Measurements from ENCODE around the gene ISG20. TPM values are rescaled to one million over a fixed set of nuclear protein-coding genes. Genes with fewer than 3 reads are reported as not detected.

Gene ISG20
- polyA plus RNA-seq, 1 donor (not counting 4 experiments of a cell fraction or from before 2014, with no cell fraction given), result 8.9 TPM

DNA sequence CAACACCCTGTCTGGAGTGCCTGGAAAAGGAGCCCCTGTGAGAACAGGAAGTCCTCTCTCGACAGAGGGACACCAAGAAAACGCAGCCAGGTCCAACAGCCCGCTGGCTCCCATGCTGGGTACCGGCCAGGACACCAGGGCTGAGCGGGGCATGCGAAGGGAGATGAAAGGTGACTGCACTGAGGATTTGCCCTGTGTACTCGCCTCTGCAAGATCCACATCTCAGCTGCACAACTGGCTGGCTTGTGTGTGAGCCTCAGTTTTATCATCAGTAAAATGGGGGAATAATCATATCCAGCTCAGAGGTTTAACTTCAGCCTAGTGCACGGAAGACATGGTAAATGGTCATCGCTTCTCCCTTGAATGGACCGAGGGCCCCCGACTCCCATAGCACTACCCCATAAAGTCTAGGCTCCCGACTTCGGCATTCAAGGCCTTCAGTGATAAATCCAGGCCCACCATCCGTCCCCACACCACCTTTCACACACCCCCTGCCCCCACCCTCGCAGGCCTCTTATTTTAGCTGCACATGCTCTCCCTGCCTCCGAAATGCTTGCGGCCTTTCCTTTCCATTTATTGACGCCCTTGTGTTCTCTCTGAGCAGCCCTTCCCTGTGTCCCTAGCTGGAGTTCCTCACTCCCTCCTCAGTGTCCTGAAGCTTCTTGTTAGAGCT is 15.8 kb downstream of the ISG20 start:
- dilution Hi-C loops (cut with MboI; ENCODE audit: extremely low pct_ligation_motif_present, low sequenced_read_pairs), result no loop called here
- H3K9me3 ChIP-seq (ENCODE audit: control insufficient read depth, low read depth, low read length), result no peaks in the 10 kb centered on the region
- no peak for FAIRE-seq

DNA sequence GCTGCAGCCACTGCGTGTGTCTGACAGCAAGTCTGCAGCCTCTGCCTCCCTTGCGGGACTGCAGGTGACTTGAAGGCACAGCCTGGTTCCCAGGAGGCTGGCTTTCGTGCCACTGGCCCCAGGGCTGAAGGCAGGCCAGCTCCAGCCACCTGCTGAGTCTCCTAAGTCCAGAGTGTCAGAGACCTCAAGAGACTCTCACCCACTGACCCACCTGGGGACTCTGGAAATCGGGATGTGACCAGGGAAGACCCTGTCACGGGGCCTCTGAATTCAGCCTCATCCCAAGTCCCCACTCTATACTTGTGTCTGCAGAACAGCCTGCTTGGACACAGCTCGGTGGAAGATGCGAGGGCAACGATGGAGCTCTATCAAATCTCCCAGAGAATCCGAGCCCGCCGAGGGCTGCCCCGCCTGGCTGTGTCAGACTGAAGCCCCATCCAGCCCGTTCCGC is 16.3 kb downstream of the ISG20 start:
- H3K27me3 ChIP-seq (ENCODE audit: control insufficient read depth, extremely low read depth, insufficient read depth, low read length), result no peaks in the 10 kb centered on the region
- DNase-seq (ENCODE audit: low read depth, low spot score) (no peak), FAIRE-seq (no peak)
- H3K9me3 ChIP-seq (ENCODE audit: control insufficient read depth, low read depth, low read length), result no peaks in the 10 kb centered on the region
- dilution Hi-C loops (cut with MboI; ENCODE audit: extremely low pct_ligation_motif_present, low sequenced_read_pairs), result no loop called here
- H3K4me2 ChIP-seq (ENCODE audit: control insufficient read depth, extremely low read depth, insufficient read depth, low read depth, low read length), result no peak overlapping the region
- no peaks in the 10 kb centered on the region for H4K20me1 ChIP-seq (ENCODE audit: control insufficient read depth, extremely low read depth, insufficient read depth, low read length)
- H3K9me1 ChIP-seq (ENCODE audit: control insufficient read depth, extremely low read depth, insufficient read depth, low read length), result no peaks in the 10 kb centered on the region
- H3K27ac ChIP-seq (ENCODE audit: control insufficient read depth, insufficient read depth, low read length), result no peak overlapping the region
- H2AFZ ChIP-seq (ENCODE audit: control insufficient read depth, low read length), result no peak overlapping the region
- H3K9ac ChIP-seq (ENCODE audit: control insufficient read depth, extremely low read depth, insufficient read depth, low read length), result no peak overlapping the region
- H3K4me1 ChIP-seq (ENCODE audit: control insufficient read depth, extremely low read depth, insufficient read depth, low read length), result peaks cover 34% of the 10 kb centered on the region
- no peaks in the 10 kb centered on the region for H3K36me3 ChIP-seq (ENCODE audit: control insufficient read depth in 2 of 2, extremely low read depth in 1 of 2, insufficient read depth in 2 of 2, low read length in 2 of 2)
- H3K79me2 ChIP-seq (ENCODE audit: control insufficient read depth, insufficient read depth, low read length), result no peaks in the 10 kb centered on the region
- TF ChIP-seq EZH2 (IDR thresholded peaks at IDR 0.05; ENCODE audit: low read length), result no peak
- no peak overlapping the region for H3K4me3 ChIP-seq (ENCODE audit: control insufficient read depth in 2 of 3, extremely low read depth in 1 of 3, insufficient read depth in 2 of 3, low read depth in 1 of 3, low read length in 3 of 3)

More for the DNA sequence above, 15.8 kb downstream of the ISG20 start:
- Histone ChIP-seq H2AFZ (ENCODE audit: control insufficient read depth, low read length) (no peak overlapping the region), H3K4me3 (ENCODE audit: control insufficient read depth in 2 of 3, extremely low read depth in 1 of 3, insufficient read depth in 2 of 3, low read depth in 1 of 3, low read length in 3 of 3) (no peak overlapping the region), H3K9me1 (ENCODE audit: control insufficient read depth, extremely low read depth, insufficient read depth, low read length) (no peaks in the 10 kb centered on the region), H3K36me3 (ENCODE audit: control insufficient read depth in 2 of 2, extremely low read depth in 1 of 2, insufficient read depth in 2 of 2, low read length in 2 of 2) (no peaks in the 10 kb centered on the region), H3K9ac (ENCODE audit: control insufficient read depth, extremely low read depth, insufficient read depth, low read length) (no peak overlapping the region), H3K4me1 (ENCODE audit: control insufficient read depth, extremely low read depth, insufficient read depth, low read length) (peaks cover 34% of the 10 kb centered on the region), H3K79me2 (ENCODE audit: control insufficient read depth, insufficient read depth, low read length) (no peaks in the 10 kb centered on the region), H3K27me3 (ENCODE audit: control insufficient read depth, extremely low read depth, insufficient read depth, low read length) (no peaks in the 10 kb centered on the region), H4K20me1 (ENCODE audit: control insufficient read depth, extremely low read depth, insufficient read depth, low read length) (no peaks in the 10 kb centered on the region), H3K4me2 (ENCODE audit: control insufficient read depth, extremely low read depth, insufficient read depth, low read depth, low read length) (no peak overlapping the region), H3K27ac (ENCODE audit: control insufficient read depth, insufficient read depth, low read length) (no peak overlapping the region)
- DNase-seq (ENCODE audit: low read depth, low spot score), result no peak
- TF ChIP-seq, protein P1, sequence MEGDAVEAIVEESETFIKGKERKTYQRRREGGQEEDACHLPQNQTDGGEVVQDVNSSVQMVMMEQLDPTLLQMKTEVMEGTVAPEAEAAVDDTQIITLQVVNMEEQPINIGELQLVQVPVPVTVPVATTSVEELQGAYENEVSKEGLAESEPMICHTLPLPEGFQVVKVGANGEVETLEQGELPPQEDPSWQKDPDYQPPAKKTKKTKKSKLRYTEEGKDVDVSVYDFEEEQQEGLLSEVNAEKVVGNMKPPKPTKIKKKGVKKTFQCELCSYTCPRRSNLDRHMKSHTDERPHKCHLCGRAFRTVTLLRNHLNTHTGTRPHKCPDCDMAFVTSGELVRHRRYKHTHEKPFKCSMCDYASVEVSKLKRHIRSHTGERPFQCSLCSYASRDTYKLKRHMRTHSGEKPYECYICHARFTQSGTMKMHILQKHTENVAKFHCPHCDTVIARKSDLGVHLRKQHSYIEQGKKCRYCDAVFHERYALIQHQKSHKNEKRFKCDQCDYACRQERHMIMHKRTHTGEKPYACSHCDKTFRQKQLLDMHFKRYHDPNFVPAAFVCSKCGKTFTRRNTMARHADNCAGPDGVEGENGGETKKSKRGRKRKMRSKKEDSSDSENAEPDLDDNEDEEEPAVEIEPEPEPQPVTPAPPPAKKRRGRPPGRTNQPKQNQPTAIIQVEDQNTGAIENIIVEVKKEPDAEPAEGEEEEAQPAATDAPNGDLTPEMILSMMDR (optimal IDR thresholded peaks at IDR 0.05 in 1 of 3, IDR thresholded peaks at IDR 0.05 in 1 of 3, conservative IDR thresholded peaks at IDR 0.05 in 1 of 3; ENCODE audit: extremely low read depth in 1 of 3, insufficient read depth in 2 of 3, low read length in 3 of 3), result no peak
- no peak for TF ChIP-seq EZH2 (IDR thresholded peaks at IDR 0.05; ENCODE audit: low read length)

Data from keratinocyte (primary cell).